ENCODE results near the gene CIB2. TPM values are rescaled to one million over a fixed set of nuclear protein-coding genes. Genes with fewer than 3 reads are reported as not detected.

Gene CIB2
- total and polyA plus RNA-seq, 2 experiments from 2014 or later = 59.5 to 64.4 TPM

DNA sequence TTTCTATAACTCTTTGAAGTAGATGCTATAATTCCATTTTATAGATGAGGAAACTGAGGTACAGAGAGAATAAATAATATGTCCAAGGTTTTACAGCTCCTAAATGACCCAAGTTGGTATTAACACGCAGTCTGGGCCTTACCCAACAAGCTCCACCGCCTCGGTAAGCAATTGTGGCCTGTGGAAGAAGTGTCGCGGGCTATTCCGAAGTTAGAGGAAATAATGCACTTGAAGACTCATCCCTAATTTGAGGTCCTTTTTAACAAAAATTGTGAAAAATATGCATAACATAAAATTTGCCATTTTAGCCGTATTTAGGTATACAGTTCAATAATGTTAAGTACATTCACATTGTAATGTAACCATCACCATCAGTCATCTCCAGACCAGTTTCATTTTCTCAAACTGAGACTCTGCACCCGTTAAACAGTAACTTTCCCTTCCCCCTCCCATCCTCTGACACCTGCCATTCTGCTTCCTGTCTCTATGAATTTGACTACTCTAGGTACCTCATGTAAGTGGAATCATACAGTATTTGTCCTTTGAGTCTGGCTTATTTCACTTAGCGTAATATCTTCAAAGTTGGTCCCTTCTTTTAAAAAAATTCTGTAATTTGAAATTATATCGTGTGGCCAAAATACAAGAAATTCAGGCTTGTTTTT is 36.1 kb upstream of the CIB2 start:
- no peak for ATAC-seq
- no peaks in the 10 kb centered on the region for H3K9me2 ChIP-seq (ENCODE audit: insufficient read depth)
- H3K4me2 ChIP-seq = no peak overlapping the region
- no peak overlapping the region for H3K4me3 ChIP-seq
- TF ChIP-seq STAT1 (IDR thresholded peaks at IDR 0.05; ENCODE audit: unreplicated experiment) (no peak), JUNB (IDR thresholded peaks at IDR 0.05; ENCODE audit: unreplicated experiment) (no peak), ZNF114 (CRISPR knock-in tag; IDR thresholded peaks at IDR 0.05) (no peak)
- no peak overlapping the region for H2AFZ ChIP-seq
- DNase-seq (ENCODE audit: low spot score) = no peak
- H3K36me3 ChIP-seq (ENCODE audit: insufficient read depth) = peaks cover 18% of the 10 kb centered on the region
- Mint-ChIP-seq H3K4me3 (no peak overlapping the region), H3K36me3 (ENCODE audit: low read depth) (peaks cover 51% of the 10 kb centered on the region), H3K9me3 (no peaks in the 10 kb centered on the region), H3K27me3 (ENCODE audit: insufficient read depth, low read depth, poor library complexity) (peaks cover 5% of the 10 kb centered on the region), H3K4me1 (no peaks in the 10 kb centered on the region), H3K27ac (no peak overlapping the region)
- H3K27ac ChIP-seq (ENCODE audit: low read depth) = no peak overlapping the region
- H3F3A ChIP-seq (replicated peaks; ENCODE audit: low read depth) = no peaks in the 10 kb centered on the region
- no peaks in the 10 kb centered on the region for H4K20me1 ChIP-seq (replicated peaks; ENCODE audit: insufficient read depth)
- no peaks in the 10 kb centered on the region for H3K79me2 ChIP-seq (replicated peaks; ENCODE audit: insufficient read depth)
- no peaks in the 10 kb centered on the region for H3K4me1 ChIP-seq (ENCODE audit: insufficient read depth)
- no peaks in the 10 kb centered on the region for H3K27me3 ChIP-seq (ENCODE audit: insufficient read depth)

DNA sequence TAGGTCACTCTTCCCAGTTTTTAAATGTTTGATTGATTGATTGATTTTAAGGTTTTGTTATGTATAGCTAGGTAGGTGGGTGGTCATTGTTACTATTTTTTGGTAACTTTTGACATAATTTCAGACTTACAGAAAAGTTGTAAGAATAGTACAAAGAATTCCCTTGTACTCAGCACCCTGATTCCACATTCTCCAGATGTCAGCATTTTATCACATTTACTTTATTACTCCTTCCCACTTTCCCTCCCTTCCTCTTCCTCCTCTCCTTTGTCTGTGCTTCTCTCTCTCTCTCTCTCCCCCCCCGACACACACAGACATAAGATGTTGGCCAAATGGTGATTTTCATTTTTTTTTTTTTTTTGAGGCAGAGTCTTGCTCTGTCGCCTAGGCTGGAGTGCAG is 32.8 kb upstream of the CIB2 start:
- Histone ChIP-seq H3K4me3 (no peak overlapping the region), H3K36me3 (ENCODE audit: insufficient read depth) (peaks cover 19% of the 10 kb centered on the region; the same call in 1 of the 2 replicates)
- H3K9me3 Mint-ChIP-seq = no peaks in the 10 kb centered on the region; the same call in 2 of the 3 replicates

More for the DNA sequence above, 32.8 kb upstream of the CIB2 start:
- ATAC-seq (no peak), DNase-seq (ENCODE audit: low spot score) (no peak)
- Mint-ChIP-seq H3K4me3 (no peak overlapping the region), H3K27me3 (ENCODE audit: insufficient read depth, low read depth, poor library complexity) (peaks cover 5% of the 10 kb centered on the region), H3K27ac (no peak overlapping the region), H3K36me3 (ENCODE audit: low read depth) (peaks cover 34% of the 10 kb centered on the region), H3K4me1 (no peaks in the 10 kb centered on the region)
- TF ChIP-seq NANOG (IDR thresholded peaks at IDR 0.05; ENCODE audit: borderline replicate concordance) = no peak
- TF ChIP-seq ZNF331 (CRISPR knock-in tag; IDR thresholded peaks at IDR 0.05; ENCODE audit: low read depth) = no peak
- no peak for TF ChIP-seq CTCF (conservative IDR thresholded peaks at IDR 0.05; ENCODE audit: low read depth in 2 of 2)
- no peak for TF ChIP-seq ZNF114 (CRISPR knock-in tag; IDR thresholded peaks at IDR 0.05)
- Histone ChIP-seq H3K4me2 (no peak overlapping the region), H3K79me2 (replicated peaks; ENCODE audit: insufficient read depth) (no peaks in the 10 kb centered on the region), H3K4me1 (ENCODE audit: insufficient read depth) (no peaks in the 10 kb centered on the region), H3F3A (replicated peaks; ENCODE audit: low read depth) (no peaks in the 10 kb centered on the region), H2AFZ (no peak overlapping the region), H3K9me2 (ENCODE audit: insufficient read depth) (no peaks in the 10 kb centered on the region), H3K27me3 (ENCODE audit: insufficient read depth) (no peaks in the 10 kb centered on the region), H4K20me1 (replicated peaks; ENCODE audit: insufficient read depth) (no peaks in the 10 kb centered on the region; the same call in 1 of the 2 replicates), H3K27ac (ENCODE audit: low read depth) (no peak overlapping the region)

All from GM23338 (cell line).